ENCODE measurements around the gene NATD1. TPM values are rescaled to one million over a fixed set of nuclear protein-coding genes. Genes with fewer than 3 reads are reported as not detected.
"Not testable (repeated sequence)": the region's sequence is repeated elsewhere in the genome, so short reads cannot be mapped to it uniquely, and the experiment has no call there.

Gene NATD1
- total RNA-seq, 2 experiments from 2014 or later: 1.8 to 1.9 TPM

- H3K36me3 Mint-ChIP-seq: no peaks in the 10 kb centered on the region
- DNase-seq (no peak), ATAC-seq (no peak)
- no peaks in the 10 kb centered on the region for H3K4me1 Mint-ChIP-seq
- CTCF ChIA-PET: no interaction called here
- no peaks in the 10 kb centered on the region for H3K27me3 Mint-ChIP-seq
- H3K4me3 Mint-ChIP-seq: no peak overlapping the region
- H3K9me3 Mint-ChIP-seq (ENCODE audit: low read depth): no peaks in the 10 kb centered on the region
- no peak overlapping the region for H3K27ac Mint-ChIP-seq
Observed at GRCh38 chr17:21242780-21243515, 10.3 kb downstream of the NATD1 start.

GRCh38 chr17:21242026-21242697 lies 11.0 kb downstream of the NATD1 start:
- Mint-ChIP-seq H3K4me3 (no peak overlapping the region), H3K4me1 (no peaks in the 10 kb centered on the region), H3K27ac (no peak overlapping the region), H3K9me3 (ENCODE audit: low read depth) (no peaks in the 10 kb centered on the region), H3K27me3 (no peaks in the 10 kb centered on the region), H3K36me3 (no peaks in the 10 kb centered on the region)
- CTCF ChIA-PET: no interaction called here
- ATAC-seq: no peak
- DNase-seq: no peak

GRCh38 chr17:21241564-21241963 lies 11.6 kb downstream of the NATD1 start:
- Mint-ChIP-seq H3K4me3 (no peak overlapping the region), H3K9me3 (ENCODE audit: low read depth) (no peaks in the 10 kb centered on the region), H3K27ac (no peak overlapping the region), H3K36me3 (no peaks in the 10 kb centered on the region), H3K27me3 (no peaks in the 10 kb centered on the region), H3K4me1 (no peaks in the 10 kb centered on the region)
- CTCF ChIA-PET: interaction anchor here (1.4 kb wide), 1 partner anchor 13 kb away, joined by 3 read pairs; no protein-coding TSS in a partner anchor
- ATAC-seq (no peak), DNase-seq (no peak)

- CTCF ChIA-PET: interaction anchor here (0.7 to 2.1 kb wide), 6 partner anchors 10 to 272 kb away, joined by 3 to 5 read pairs (median 3); no protein-coding TSS in a partner anchor
Observed at GRCh38 chr17:21240369-21241055, 12.7 kb downstream of the NATD1 start.

GRCh38 chr17:21239680-21240368 lies 13.4 kb downstream of the NATD1 start:
- CTCF ChIA-PET: interaction anchor here (1.2 to 2.1 kb wide), 5 partner anchors 10 to 273 kb away, joined by 3 to 5 read pairs (median 4); no protein-coding TSS in a partner anchor
- no peak overlapping the region for H3K27ac Mint-ChIP-seq
- no peaks in the 10 kb centered on the region for H3K9me3 Mint-ChIP-seq (ENCODE audit: low read depth)
- H3K27me3 Mint-ChIP-seq: no peaks in the 10 kb centered on the region
- ATAC-seq (no peak), DNase-seq (no peak)
- no peak overlapping the region for H3K4me3 Mint-ChIP-seq
- no peaks in the 10 kb centered on the region for H3K4me1 Mint-ChIP-seq
- no peaks in the 10 kb centered on the region for H3K36me3 Mint-ChIP-seq

More at GRCh38 chr17:21240369-21241055, 12.7 kb downstream of the NATD1 start:
- no peak for DNase-seq
- Mint-ChIP-seq H3K36me3 (no peaks in the 10 kb centered on the region), H3K4me1 (no peaks in the 10 kb centered on the region), H3K9me3 (ENCODE audit: low read depth) (no peaks in the 10 kb centered on the region), H3K4me3 (no peak overlapping the region), H3K27me3 (no peaks in the 10 kb centered on the region), H3K27ac (no peak overlapping the region)
- no peak for ATAC-seq

GRCh38 chr17:21235921-21236320 lies 17.3 kb downstream of the NATD1 start:
- H3K27ac Mint-ChIP-seq: no peak overlapping the region
- peaks cover 9% of the 10 kb centered on the region for H3K36me3 Mint-ChIP-seq
- ATAC-seq: no peak
- no peak for DNase-seq
- no peak overlapping the region for H3K4me3 Mint-ChIP-seq
- no peaks in the 10 kb centered on the region for H3K4me1 Mint-ChIP-seq
- H3K27me3 Mint-ChIP-seq: no peaks in the 10 kb centered on the region
- CTCF ChIA-PET: no interaction called here
- peaks cover 5% of the 10 kb centered on the region for H3K9me3 Mint-ChIP-seq (ENCODE audit: low read depth)

GRCh38 chr17:21233581-21234347 lies 19.4 kb downstream of the NATD1 start:
- Mint-ChIP-seq H3K9me3 (ENCODE audit: low read depth) (peaks cover 5% of the 10 kb centered on the region), H3K36me3 (peaks cover 9% of the 10 kb centered on the region), H3K27me3 (no peaks in the 10 kb centered on the region), H3K4me3 (no peak overlapping the region), H3K27ac (no peak overlapping the region), H3K4me1 (no peaks in the 10 kb centered on the region)
- ATAC-seq (no peak), DNase-seq (no peak)
- CTCF ChIA-PET: no interaction called here

- Mint-ChIP-seq H3K27ac (no peak overlapping the region), H3K27me3 (no peaks in the 10 kb centered on the region), H3K9me3 (ENCODE audit: low read depth) (peaks cover 5% of the 10 kb centered on the region), H3K4me3 (no peak overlapping the region), H3K4me1 (no peaks in the 10 kb centered on the region), H3K36me3 (peaks cover 9% of the 10 kb centered on the region)
- ATAC-seq (no peak), DNase-seq (no peak)
- CTCF ChIA-PET: no interaction called here
Observed at GRCh38 chr17:21232033-21232749, 21.0 kb downstream of the NATD1 start.

- Mint-ChIP-seq H3K9me3 (ENCODE audit: low read depth) (peaks cover 5% of the 10 kb centered on the region), H3K4me1 (no peaks in the 10 kb centered on the region), H3K27ac (no peak overlapping the region), H3K4me3 (no peak overlapping the region), H3K27me3 (no peaks in the 10 kb centered on the region), H3K36me3 (peaks cover 9% of the 10 kb centered on the region)
- DNase-seq: no peak
- no peak for ATAC-seq
- CTCF ChIA-PET: no interaction called here
Observed at GRCh38 chr17:21231533-21231932, 21.7 kb downstream of the NATD1 start.

- Mint-ChIP-seq H3K4me3 (no peak overlapping the region), H3K27me3 (no peaks in the 10 kb centered on the region), H3K9me3 (ENCODE audit: low read depth) (peaks cover 5% of the 10 kb centered on the region), H3K36me3 (peaks cover 8% of the 10 kb centered on the region), H3K4me1 (no peaks in the 10 kb centered on the region), H3K27ac (no peak overlapping the region)
- DNase-seq: no peak
- CTCF ChIA-PET: interaction anchor here (0.8 kb wide), 1 partner anchor 13 kb away, joined by 3 read pairs; no protein-coding TSS in a partner anchor
- no peak for ATAC-seq
Observed at GRCh38 chr17:21228845-21229244, 24.4 kb downstream of the NATD1 start.

- Mint-ChIP-seq H3K27ac (no peak overlapping the region), H3K36me3 (peaks cover 8% of the 10 kb centered on the region), H3K4me1 (no peaks in the 10 kb centered on the region), H3K4me3 (no peak overlapping the region), H3K9me3 (ENCODE audit: low read depth) (peaks cover 5% of the 10 kb centered on the region), H3K27me3 (no peaks in the 10 kb centered on the region)
- DNase-seq (no peak), ATAC-seq (no peak)
- CTCF ChIA-PET: interaction anchor here (0.8 kb wide), 1 partner anchor 12 kb away, joined by 3 read pairs; no protein-coding TSS in a partner anchor
Observed at GRCh38 chr17:21228111-21228510, 25.1 kb downstream of the NATD1 start.

GRCh38 chr17:21227277-21227676 lies 25.9 kb downstream of the NATD1 start:
- H3K4me1 Mint-ChIP-seq; H3K9me3 Mint-ChIP-seq (ENCODE audit: low read depth); H3K36me3 Mint-ChIP-seq; H3K4me3 Mint-ChIP-seq; CTCF ChIA-PET; ATAC-seq; H3K27ac Mint-ChIP-seq; H3K27me3 Mint-ChIP-seq; DNase-seq: not testable (repeated sequence)
